ENCODE data around the gene DRAM2. TPM values are rescaled to one million over a fixed set of nuclear protein-coding genes. Genes with fewer than 3 reads are reported as not detected.
A peak's percentile ranks its signal among the peaks of the same experiment; 100 is the strongest.

Gene DRAM2
- total and polyA plus RNA-seq, 9 of the 15 experiments (the other 6 are each of a cell fraction or from before 2014, with no cell fraction given) = 29.0 to 161 (median 53.5) TPM

- TF ChIP-seq PURB (CRISPR knock-in tag; IDR thresholded peaks at IDR 0.05; ENCODE audit: low read depth) (no peak), HNRNPH1 (optimal IDR thresholded peaks at IDR 0.05; ENCODE audit: low read depth, low read length) (no peak), HMG20B (CRISPR knock-in tag; IDR thresholded peaks at IDR 0.05) (no peak), BRCA1 (IDR thresholded peaks at IDR 0.05) (no peak), BRCA1 (CRISPR knock-in tag; IDR thresholded peaks at IDR 0.05) (no peak), GTF2F1 (IDR thresholded peaks at IDR 0.05; ENCODE audit: low read depth, low read length) (peak; percentile 50; the same call in 1 of the 2 replicates), USF1 (CRISPR knock-in tag; IDR thresholded peaks at IDR 0.05) (no peak), TEAD4 (IDR thresholded peaks at IDR 0.05; ENCODE audit: low read length) (0 out of 2 replicates have a peak, but pooled peaks have one; percentile 10), TEAD4 (CRISPR knock-in tag; IDR thresholded peaks at IDR 0.05; ENCODE audit: borderline replicate concordance) (no peak), ZNF584 (CRISPR knock-in tag; IDR thresholded peaks at IDR 0.05; ENCODE audit: low read depth) (no peak), LARP7 (IDR thresholded peaks at IDR 0.05) (peak; percentile 90; the same call in 1 of the 2 replicates), RCOR1 (IDR thresholded peaks at IDR 0.05; ENCODE audit: borderline replicate concordance in 1 of 2, low read depth in 2 of 2, low read length in 2 of 2) (no peak; a peak in 1 of 4 replicates), FOXJ2 (tag; IDR thresholded peaks at IDR 0.05) (peak; percentile 68; the same call in 1 of the 2 replicates), ZNF408 (CRISPR knock-in tag; IDR thresholded peaks at IDR 0.05; ENCODE audit: low read depth) (no peak), ZBED1 (IDR thresholded peaks at IDR 0.05) (0 out of 2 replicates have a peak, but pooled peaks have one; percentile 45), ZSCAN32 (CRISPR knock-in tag; IDR thresholded peaks at IDR 0.05) (no peak), MYBL2 (IDR thresholded peaks at IDR 0.05; ENCODE audit: low read depth) (no peak; the same call in 1 of the 2 replicates), MYBL2 (CRISPR knock-in tag; IDR thresholded peaks at IDR 0.05; ENCODE audit: borderline replicate concordance) (no peak), XRCC5 (IDR thresholded peaks at IDR 0.05; ENCODE audit: low read depth, low read length) (0 out of 2 replicates have a peak, but pooled peaks have one; percentile 59), ZNF3 (CRISPR knock-in tag; IDR thresholded peaks at IDR 0.05) (no peak)
- TF ChIP-seq, protein P1, sequence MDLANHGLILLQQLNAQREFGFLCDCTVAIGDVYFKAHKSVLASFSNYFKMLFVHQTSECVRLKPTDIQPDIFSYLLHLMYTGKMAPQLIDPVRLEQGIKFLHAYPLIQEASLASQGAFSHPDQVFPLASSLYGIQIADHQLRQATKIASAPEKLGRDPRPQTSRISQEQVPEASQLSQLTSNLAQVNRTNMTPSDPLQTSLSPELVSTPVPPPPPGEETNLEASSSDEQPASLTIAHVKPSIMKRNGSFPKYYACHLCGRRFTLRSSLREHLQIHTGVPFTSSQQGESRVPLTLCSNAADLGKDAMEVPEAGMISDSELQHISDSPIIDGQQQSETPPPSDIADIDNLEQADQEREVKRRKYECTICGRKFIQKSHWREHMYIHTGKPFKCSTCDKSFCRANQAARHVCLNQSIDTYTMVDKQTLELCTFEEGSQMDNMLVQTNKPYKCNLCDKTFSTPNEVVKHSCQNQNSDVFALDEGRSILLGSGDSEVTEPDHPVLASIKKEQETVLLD (IDR thresholded peaks at IDR 0.05) = peak; percentile 70
- TF ChIP-seq, protein P2, sequence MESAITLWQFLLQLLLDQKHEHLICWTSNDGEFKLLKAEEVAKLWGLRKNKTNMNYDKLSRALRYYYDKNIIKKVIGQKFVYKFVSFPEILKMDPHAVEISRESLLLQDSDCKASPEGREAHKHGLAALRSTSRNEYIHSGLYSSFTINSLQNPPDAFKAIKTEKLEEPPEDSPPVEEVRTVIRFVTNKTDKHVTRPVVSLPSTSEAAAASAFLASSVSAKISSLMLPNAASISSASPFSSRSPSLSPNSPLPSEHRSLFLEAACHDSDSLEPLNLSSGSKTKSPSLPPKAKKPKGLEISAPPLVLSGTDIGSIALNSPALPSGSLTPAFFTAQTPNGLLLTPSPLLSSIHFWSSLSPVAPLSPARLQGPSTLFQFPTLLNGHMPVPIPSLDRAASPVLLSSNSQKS (CRISPR knock-in tag; IDR thresholded peaks at IDR 0.05) = no peak
- TF ChIP-seq, protein P3, sequence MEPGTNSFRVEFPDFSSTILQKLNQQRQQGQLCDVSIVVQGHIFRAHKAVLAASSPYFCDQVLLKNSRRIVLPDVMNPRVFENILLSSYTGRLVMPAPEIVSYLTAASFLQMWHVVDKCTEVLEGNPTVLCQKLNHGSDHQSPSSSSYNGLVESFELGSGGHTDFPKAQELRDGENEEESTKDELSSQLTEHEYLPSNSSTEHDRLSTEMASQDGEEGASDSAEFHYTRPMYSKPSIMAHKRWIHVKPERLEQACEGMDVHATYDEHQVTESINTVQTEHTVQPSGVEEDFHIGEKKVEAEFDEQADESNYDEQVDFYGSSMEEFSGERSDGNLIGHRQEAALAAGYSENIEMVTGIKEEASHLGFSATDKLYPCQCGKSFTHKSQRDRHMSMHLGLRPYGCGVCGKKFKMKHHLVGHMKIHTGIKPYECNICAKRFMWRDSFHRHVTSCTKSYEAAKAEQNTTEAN (CRISPR knock-in tag; IDR thresholded peaks at IDR 0.05) = no peak
- TF ChIP-seq, protein P4, sequence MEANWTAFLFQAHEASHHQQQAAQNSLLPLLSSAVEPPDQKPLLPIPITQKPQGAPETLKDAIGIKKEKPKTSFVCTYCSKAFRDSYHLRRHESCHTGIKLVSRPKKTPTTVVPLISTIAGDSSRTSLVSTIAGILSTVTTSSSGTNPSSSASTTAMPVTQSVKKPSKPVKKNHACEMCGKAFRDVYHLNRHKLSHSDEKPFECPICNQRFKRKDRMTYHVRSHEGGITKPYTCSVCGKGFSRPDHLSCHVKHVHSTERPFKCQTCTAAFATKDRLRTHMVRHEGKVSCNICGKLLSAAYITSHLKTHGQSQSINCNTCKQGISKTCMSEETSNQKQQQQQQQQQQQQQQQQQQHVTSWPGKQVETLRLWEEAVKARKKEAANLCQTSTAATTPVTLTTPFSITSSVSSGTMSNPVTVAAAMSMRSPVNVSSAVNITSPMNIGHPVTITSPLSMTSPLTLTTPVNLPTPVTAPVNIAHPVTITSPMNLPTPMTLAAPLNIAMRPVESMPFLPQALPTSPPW (CRISPR knock-in tag; IDR thresholded peaks at IDR 0.05) = peak; percentile 36
Observed at GRCh38 chr1:111139956-111140679, at the start of gene DRAM2, which contains the start of gene CEPT1 (continued).

Measured in K562 (cell line).